ENCODE data around the gene LPCAT4. TPM values are rescaled to one million over a fixed set of nuclear protein-coding genes. Genes with fewer than 3 reads are reported as not detected.
"Not testable (repeated sequence)": the region's sequence is repeated elsewhere in the genome, so short reads cannot be mapped to it uniquely, and the experiment has no call there.

Gene LPCAT4
- total RNA-seq (2012; rRNA removed), result 16.7 and 22.5 TPM in 2 replicates

GRCh38 chr15:34367101-34368081 is at the start of gene LPCAT4:
Gene LPCAT4 (minus strand): TSS chr15:34367196. CDS start chr15:34367100, 96 bp downstream.
- Histone ChIP-seq H3K9me3 (replicated peaks; ENCODE audit: low read length) (no peaks in the 10 kb centered on the region), H3K4me3 (ENCODE audit: low read length) (peak within 1 kb of the TSS; percentile 89), H3K27me3 (ENCODE audit: control insufficient read depth, insufficient read depth, low read length) (no peaks in the 10 kb centered on the region), H3K36me3 (ENCODE audit: insufficient read depth, low read length) (peaks cover 19% of the 10 kb centered on the region), H3K9ac (ENCODE audit: low read depth, low read length) (peak within 1 kb of the TSS; percentile 89), H3K4me2 (ENCODE audit: low read length) (peak within 1 kb of the TSS; percentile 76), H3K4me1 (ENCODE audit: control insufficient read depth, insufficient read depth, low read length) (peaks cover 20% of the 10 kb centered on the region)

- not testable (repeated sequence) for H3K36me3 ChIP-seq (ENCODE audit: insufficient read depth, low read length); H3K4me2 ChIP-seq (ENCODE audit: low read length); H3K9me3 ChIP-seq (replicated peaks; ENCODE audit: low read length); H3K9ac ChIP-seq (ENCODE audit: low read depth, low read length); H3K4me1 ChIP-seq (ENCODE audit: control insufficient read depth, insufficient read depth, low read length); H3K4me3 ChIP-seq (ENCODE audit: low read length); H3K27me3 ChIP-seq (ENCODE audit: control insufficient read depth, insufficient read depth, low read length)
Observed at GRCh38 chr15:34409511-34409910, 42.5 kb upstream of the LPCAT4 start.

- not testable (repeated sequence) for H3K4me3 ChIP-seq (ENCODE audit: low read length); H3K36me3 ChIP-seq (ENCODE audit: insufficient read depth, low read length); H3K27me3 ChIP-seq (ENCODE audit: control insufficient read depth, insufficient read depth, low read length); H3K4me1 ChIP-seq (ENCODE audit: control insufficient read depth, insufficient read depth, low read length); H3K4me2 ChIP-seq (ENCODE audit: low read length); H3K9me3 ChIP-seq (replicated peaks; ENCODE audit: low read length); H3K9ac ChIP-seq (ENCODE audit: low read depth, low read length)
Observed at GRCh38 chr15:34408973-34409372, 42.0 kb upstream of the LPCAT4 start.

GRCh38 chr15:34403899-34404298 is 36.9 kb upstream of the LPCAT4 start:
- not testable (repeated sequence) for H3K36me3 ChIP-seq (ENCODE audit: insufficient read depth, low read length); H3K4me1 ChIP-seq (ENCODE audit: control insufficient read depth, insufficient read depth, low read length); H3K4me3 ChIP-seq (ENCODE audit: low read length); H3K27me3 ChIP-seq (ENCODE audit: control insufficient read depth, insufficient read depth, low read length); H3K4me2 ChIP-seq (ENCODE audit: low read length); H3K9me3 ChIP-seq (replicated peaks; ENCODE audit: low read length); H3K9ac ChIP-seq (ENCODE audit: low read depth, low read length)

GRCh38 chr15:34403160-34403598 is 36.2 kb upstream of the LPCAT4 start:
- not testable (repeated sequence) for H3K4me1 ChIP-seq (ENCODE audit: control insufficient read depth, insufficient read depth, low read length); H3K36me3 ChIP-seq (ENCODE audit: insufficient read depth, low read length); H3K27me3 ChIP-seq (ENCODE audit: control insufficient read depth, insufficient read depth, low read length); H3K4me2 ChIP-seq (ENCODE audit: low read length); H3K9me3 ChIP-seq (replicated peaks; ENCODE audit: low read length); H3K9ac ChIP-seq (ENCODE audit: low read depth, low read length); H3K4me3 ChIP-seq (ENCODE audit: low read length)

- H3K9me3 ChIP-seq (replicated peaks; ENCODE audit: low read length); H3K4me2 ChIP-seq (ENCODE audit: low read length); H3K4me3 ChIP-seq (ENCODE audit: low read length); H3K9ac ChIP-seq (ENCODE audit: low read depth, low read length); H3K36me3 ChIP-seq (ENCODE audit: insufficient read depth, low read length); H3K27me3 ChIP-seq (ENCODE audit: control insufficient read depth, insufficient read depth, low read length); H3K4me1 ChIP-seq (ENCODE audit: control insufficient read depth, insufficient read depth, low read length): not testable (repeated sequence)
Observed at GRCh38 chr15:34397637-34398259, 30.8 kb upstream of the LPCAT4 start.

- not testable (repeated sequence) for H3K4me1 ChIP-seq (ENCODE audit: control insufficient read depth, insufficient read depth, low read length); H3K27me3 ChIP-seq (ENCODE audit: control insufficient read depth, insufficient read depth, low read length); H3K36me3 ChIP-seq (ENCODE audit: insufficient read depth, low read length); H3K9me3 ChIP-seq (replicated peaks; ENCODE audit: low read length); H3K9ac ChIP-seq (ENCODE audit: low read depth, low read length); H3K4me3 ChIP-seq (ENCODE audit: low read length); H3K4me2 ChIP-seq (ENCODE audit: low read length)
Observed at GRCh38 chr15:34392981-34393380, 26.0 kb upstream of the LPCAT4 start.

GRCh38 chr15:34389594-34390086 is 22.6 kb upstream of the LPCAT4 start:
- H3K9ac ChIP-seq (ENCODE audit: low read depth, low read length); H3K9me3 ChIP-seq (replicated peaks; ENCODE audit: low read length); H3K4me3 ChIP-seq (ENCODE audit: low read length); H3K4me2 ChIP-seq (ENCODE audit: low read length); H3K27me3 ChIP-seq (ENCODE audit: control insufficient read depth, insufficient read depth, low read length); H3K36me3 ChIP-seq (ENCODE audit: insufficient read depth, low read length); H3K4me1 ChIP-seq (ENCODE audit: control insufficient read depth, insufficient read depth, low read length): not testable (repeated sequence)

GRCh38 chr15:34381829-34382521 is 15.0 kb upstream of the LPCAT4 start:
- H3K4me3 ChIP-seq (ENCODE audit: low read length); H3K4me2 ChIP-seq (ENCODE audit: low read length); H3K4me1 ChIP-seq (ENCODE audit: control insufficient read depth, insufficient read depth, low read length); H3K9me3 ChIP-seq (replicated peaks; ENCODE audit: low read length); H3K36me3 ChIP-seq (ENCODE audit: insufficient read depth, low read length); H3K27me3 ChIP-seq (ENCODE audit: control insufficient read depth, insufficient read depth, low read length); H3K9ac ChIP-seq (ENCODE audit: low read depth, low read length): not testable (repeated sequence)

GRCh38 chr15:34380491-34380890 is 13.5 kb upstream of the LPCAT4 start:
- not testable (repeated sequence) for H3K27me3 ChIP-seq (ENCODE audit: control insufficient read depth, insufficient read depth, low read length); H3K36me3 ChIP-seq (ENCODE audit: insufficient read depth, low read length); H3K4me1 ChIP-seq (ENCODE audit: control insufficient read depth, insufficient read depth, low read length); H3K9me3 ChIP-seq (replicated peaks; ENCODE audit: low read length); H3K9ac ChIP-seq (ENCODE audit: low read depth, low read length); H3K4me2 ChIP-seq (ENCODE audit: low read length); H3K4me3 ChIP-seq (ENCODE audit: low read length)

- no peaks in the 10 kb centered on the region for H3K9me3 ChIP-seq (replicated peaks; ENCODE audit: low read length)
- H3K4me2 ChIP-seq (ENCODE audit: low read length), result no peak overlapping the region
- H3K4me3 ChIP-seq (ENCODE audit: low read length), result no peak overlapping the region
- H3K27me3 ChIP-seq (ENCODE audit: control insufficient read depth, insufficient read depth, low read length), result no peaks in the 10 kb centered on the region
- H3K4me1 ChIP-seq (ENCODE audit: control insufficient read depth, insufficient read depth, low read length), result no peaks in the 10 kb centered on the region
- H3K36me3 ChIP-seq (ENCODE audit: insufficient read depth, low read length), result no peaks in the 10 kb centered on the region
- H3K9ac ChIP-seq (ENCODE audit: low read depth, low read length), result no peak overlapping the region
Observed at GRCh38 chr15:34376856-34377255, 9.9 kb upstream of the LPCAT4 start.
